H1 (cell line): ENCODE results near the gene RGL2. TPM values are rescaled to one million over a fixed set of nuclear protein-coding genes. Genes with fewer than 3 reads are reported as not detected.

Experiments used
- microRNA-seq, 2 experiments: library from miRNA; unstranded; fragments of <30 nt; microRNA quantifications; one replicate each; pipeline versions ENCODE4 to v1.2.0, GENCODE V29; 2016 to 2020; ENCODE audit warnings: borderline microRNAs expressed in 2 of 2, borderline number of aligned reads in 2 of 2, borderline replicate concordance in 1 of 2
- polyA plus RNA-seq, 7 experiments: library from polyadenylated mRNA; depleted of rRNA in 3 of 7; stranded (reverse) in 5 of 7; unstranded in 2 of 7; fragments of >200 nt in 5 of 7; fragments of 200-250 nt in 2 of 7; gene quantifications; 1 replicate in 5 of 7; 2 replicates in 1 of 7; 4 replicates in 1 of 7; pipeline versions ENCODE4 v1.2.1 to v1.2.3, GENCODE V29; 2011 to 2013; ENCODE audit warnings: missing spikeins in 2 of 7, mixed read lengths in 2 of 7
- total RNA-seq: library from RNA; stranded (reverse); fragmentation: NEBNext Ultra II Directional; extraction: Animal tissue kit (Norgen Biotek cat#: 25700); gene quantifications from 2 replicates; pipeline ENCODE4 v1.2.1, GENCODE V29; 2021

Gene RGL2
- total and polyA plus RNA-seq, 2 of the 8 experiments (the other 6 are each of a cell fraction or from before 2014, with no cell fraction given): 58.1 to 80.3 TPM

Small RNA genes lying within 50 kb of the gene (microRNA-seq; reads per million reads assigned to microRNA genes)
- 0 to 0.20 reads per million in 2 experiments for gene MIR6834
- 0 to 0.20 reads per million in 2 experiments for gene MIR6873

Other genes starting within 250 kb of the RGL2 start
- gene HLA-DPA1, start 225.3 kb downstream of the RGL2 start, total RNA-seq: 6.2 and 6.8 TPM in 2 replicates
- gene HLA-DPA1, start 225.3 kb downstream of the RGL2 start, polyA plus RNA-seq (2011; rRNA removed): 8.4 and 13.1 TPM in 2 replicates
- 32.3 and 37.8 TPM in 2 replicates for gene HLA-DPB1, start 223.0 kb downstream of the RGL2 start, total RNA-seq
- gene HLA-DPB1, start 223.0 kb downstream of the RGL2 start, polyA plus RNA-seq (2011; rRNA removed): 58.8 and 62.8 TPM in 2 replicates
- gene COL11A2, start 106.5 kb downstream of the RGL2 start, total RNA-seq: 2.8 and 3.5 TPM in 2 replicates
- gene COL11A2, start 106.5 kb downstream of the RGL2 start, polyA plus RNA-seq (2011; rRNA removed): 3.8 and 4.7 TPM in 2 replicates
- gene RXRB, start 98.3 kb downstream of the RGL2 start, total RNA-seq: 17.8 and 18.1 TPM in 2 replicates
- 13.0 and 13.9 TPM in 2 replicates for gene RXRB, start 98.3 kb downstream of the RGL2 start, polyA plus RNA-seq (2011; rRNA removed)
- gene SLC39A7, start 98.1 kb downstream of the RGL2 start, total RNA-seq: 120 and 123 TPM in 2 replicates
- gene SLC39A7, start 98.1 kb downstream of the RGL2 start, polyA plus RNA-seq (2011; rRNA removed): 63.3 and 70.2 TPM in 2 replicates
- 3.3 and 3.6 TPM in 2 replicates for gene HSD17B8, start 94.3 kb downstream of the RGL2 start, total RNA-seq
- gene HSD17B8, start 94.3 kb downstream of the RGL2 start, polyA plus RNA-seq (2011; rRNA removed): 17.1 and 22.0 TPM in 2 replicates
- gene RING1, start 90.4 kb downstream of the RGL2 start, total RNA-seq: 26.0 and 27.4 TPM in 2 replicates
- gene RING1, start 90.4 kb downstream of the RGL2 start, polyA plus RNA-seq (2011; rRNA removed): 16.4 and 26.0 TPM in 2 replicates
- gene VPS52, start 27.1 kb downstream of the RGL2 start, total RNA-seq: 35.0 and 36.5 TPM in 2 replicates
- gene VPS52, start 27.1 kb downstream of the RGL2 start, polyA plus RNA-seq (2011; rRNA removed): 86.3 and 89.7 TPM in 2 replicates
- 2,791 and 2,796 TPM in 2 replicates for gene RPS18, start 26.9 kb downstream of the RGL2 start, total RNA-seq
- 4,466 and 7,099 TPM in 2 replicates for gene RPS18, start 26.9 kb downstream of the RGL2 start, polyA plus RNA-seq (2011; rRNA removed)
- 3.0 and 4.2 TPM in 2 replicates for gene B3GALT4, start 21.8 kb downstream of the RGL2 start, total RNA-seq
- gene B3GALT4, start 21.8 kb downstream of the RGL2 start, polyA plus RNA-seq (2011; rRNA removed): 2.2 and 3.2 TPM in 2 replicates
- 91.0 and 99.4 TPM in 2 replicates for gene WDR46, start 9.7 kb downstream of the RGL2 start, total RNA-seq
- gene WDR46, start 9.7 kb downstream of the RGL2 start, polyA plus RNA-seq (2011; rRNA removed): 69.7 and 71.3 TPM in 2 replicates
- 93.3 and 95.7 TPM in 2 replicates for gene PFDN6, start 9.3 kb downstream of the RGL2 start, total RNA-seq
- gene PFDN6, start 9.3 kb downstream of the RGL2 start, polyA plus RNA-seq (2011; rRNA removed): 32.0 and 33.5 TPM in 2 replicates
- 33.5 and 35.4 TPM in 2 replicates for gene TAPBP, start 15.1 kb upstream of the RGL2 start, total RNA-seq
- 24.5 and 28.9 TPM in 2 replicates for gene TAPBP, start 15.1 kb upstream of the RGL2 start, polyA plus RNA-seq (2011; rRNA removed)
- 9.8 and 9.9 TPM in 2 replicates for gene ZBTB22, start 18.8 kb upstream of the RGL2 start, total RNA-seq
- 7.4 and 11.0 TPM in 2 replicates for gene ZBTB22, start 18.8 kb upstream of the RGL2 start, polyA plus RNA-seq (2011; rRNA removed)
- gene DAXX, start 24.0 kb upstream of the RGL2 start, total RNA-seq: 81.9 and 85.0 TPM in 2 replicates
- 31.1 and 53.7 TPM in 2 replicates for gene DAXX, start 24.0 kb upstream of the RGL2 start, polyA plus RNA-seq (2011; rRNA removed)
- 64.3 and 69.3 TPM in 2 replicates for gene KIFC1, start 92.9 kb upstream of the RGL2 start, total RNA-seq
- 46.6 and 60.9 TPM in 2 replicates for gene KIFC1, start 92.9 kb upstream of the RGL2 start, polyA plus RNA-seq (2011; rRNA removed)
- 45.4 and 47.3 TPM in 2 replicates for gene PHF1, start 112.1 kb upstream of the RGL2 start, total RNA-seq
- 78.6 and 109 TPM in 2 replicates for gene PHF1, start 112.1 kb upstream of the RGL2 start, polyA plus RNA-seq (2011; rRNA removed)
- gene CUTA, start 119.2 kb upstream of the RGL2 start, total RNA-seq: 297 and 315 TPM in 2 replicates
- gene CUTA, start 119.2 kb upstream of the RGL2 start, polyA plus RNA-seq (2011; rRNA removed): 460 and 671 TPM in 2 replicates
- 101 and 109 TPM in 2 replicates for gene SYNGAP1, start 121.1 kb upstream of the RGL2 start, total RNA-seq
- gene SYNGAP1, start 121.1 kb upstream of the RGL2 start, polyA plus RNA-seq (2011; rRNA removed): 31.0 and 66.9 TPM in 2 replicates
- 20.2 and 25.0 TPM in 2 replicates for gene ZBTB9, start 155.6 kb upstream of the RGL2 start, total RNA-seq
- gene ZBTB9, start 155.6 kb upstream of the RGL2 start, polyA plus RNA-seq (2011; rRNA removed): 15.1 and 16.9 TPM in 2 replicates